HCT116 (cell line): ENCODE data around the gene KRT78.

Experiments used
- ELF1 ChIP-seq: IDR thresholded peaks from 2 replicates; pipeline ENCODE4 v1.6.1; 2012; ENCODE audit warnings: low read depth, borderline replicate concordance
- SIN3A ChIP-seq: IDR thresholded peaks from 2 replicates; pipeline ENCODE4 v1.6.1; 2012; ENCODE audit warnings: low read depth
- TCF7L2 ChIP-seq: IDR thresholded peaks from 2 replicates; pipeline ENCODE4 v1.7.0; 2011; ENCODE audit warnings: borderline replicate concordance, inconsistent platforms; ENCODE audit not compliant: insufficient read depth, insufficient read length; ENCODE audit errors: extremely low read depth
- TF ChIP-seq, protein P1 (sequence below), 3 experiments: fragments of 200-600 bp in 1 of 3; sonication (generic) in 1 of 3; IDR thresholded peaks in 2 of 3; conservative IDR thresholded peaks in 1 of 3; 2 replicates each; pipeline ENCODE4 v1.5.1; 2012 to 2017; ENCODE audit warnings: low read depth in 2 of 3, low read length in 2 of 3, antibody characterized with exemption in 1 of 3, borderline replicate concordance in 1 of 3, control low read depth in 1 of 3, mild to moderate bottlenecking in 1 of 3, mixed read lengths in 1 of 3, mixed run types in 1 of 3, moderate library complexity in 1 of 3; ENCODE audit not compliant: insufficient read depth in 1 of 3

DNA sequence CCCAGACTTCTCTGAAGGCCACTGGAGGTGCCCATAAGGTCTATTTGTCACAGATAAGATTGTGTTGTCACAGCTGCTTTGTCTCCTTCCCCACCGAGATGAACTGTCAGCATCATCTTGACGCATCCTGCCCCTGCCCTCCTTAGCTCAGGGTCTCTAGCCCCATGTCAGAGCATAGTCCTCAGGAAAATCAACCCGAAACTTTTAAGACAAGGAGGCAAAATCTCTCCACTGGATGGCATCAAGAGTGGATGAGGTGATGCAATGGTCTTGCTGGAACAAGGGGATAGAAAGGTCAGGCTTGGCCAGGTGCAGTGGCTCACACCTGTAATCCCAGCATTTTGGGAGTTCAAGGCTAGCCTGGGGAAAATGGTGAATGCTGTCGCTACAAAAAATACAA lies 22.8 kb downstream of the KRT78 start:
- TF ChIP-seq TCF7L2 (no peak), ELF1 (no peak), SIN3A (no peak)
- TF ChIP-seq, protein P1, sequence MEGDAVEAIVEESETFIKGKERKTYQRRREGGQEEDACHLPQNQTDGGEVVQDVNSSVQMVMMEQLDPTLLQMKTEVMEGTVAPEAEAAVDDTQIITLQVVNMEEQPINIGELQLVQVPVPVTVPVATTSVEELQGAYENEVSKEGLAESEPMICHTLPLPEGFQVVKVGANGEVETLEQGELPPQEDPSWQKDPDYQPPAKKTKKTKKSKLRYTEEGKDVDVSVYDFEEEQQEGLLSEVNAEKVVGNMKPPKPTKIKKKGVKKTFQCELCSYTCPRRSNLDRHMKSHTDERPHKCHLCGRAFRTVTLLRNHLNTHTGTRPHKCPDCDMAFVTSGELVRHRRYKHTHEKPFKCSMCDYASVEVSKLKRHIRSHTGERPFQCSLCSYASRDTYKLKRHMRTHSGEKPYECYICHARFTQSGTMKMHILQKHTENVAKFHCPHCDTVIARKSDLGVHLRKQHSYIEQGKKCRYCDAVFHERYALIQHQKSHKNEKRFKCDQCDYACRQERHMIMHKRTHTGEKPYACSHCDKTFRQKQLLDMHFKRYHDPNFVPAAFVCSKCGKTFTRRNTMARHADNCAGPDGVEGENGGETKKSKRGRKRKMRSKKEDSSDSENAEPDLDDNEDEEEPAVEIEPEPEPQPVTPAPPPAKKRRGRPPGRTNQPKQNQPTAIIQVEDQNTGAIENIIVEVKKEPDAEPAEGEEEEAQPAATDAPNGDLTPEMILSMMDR (IDR thresholded peaks at IDR 0.05 in 2 of 3, conservative IDR thresholded peaks at IDR 0.05 in 1 of 3; ENCODE audit: borderline replicate concordance in 1 of 3, insufficient read depth in 1 of 3, low read depth in 2 of 3, low read length in 2 of 3), result no peak
